ENCODE results near the gene SEMA6A. TPM values are rescaled to one million over a fixed set of nuclear protein-coding genes. Genes with fewer than 3 reads are reported as not detected.
A peak's percentile ranks its signal among the peaks of the same experiment; 100 is the strongest.

SEMA6A gene
- total and polyA plus RNA-seq, 2 experiments from 2014 or later = 233 to 400 TPM

DNA sequence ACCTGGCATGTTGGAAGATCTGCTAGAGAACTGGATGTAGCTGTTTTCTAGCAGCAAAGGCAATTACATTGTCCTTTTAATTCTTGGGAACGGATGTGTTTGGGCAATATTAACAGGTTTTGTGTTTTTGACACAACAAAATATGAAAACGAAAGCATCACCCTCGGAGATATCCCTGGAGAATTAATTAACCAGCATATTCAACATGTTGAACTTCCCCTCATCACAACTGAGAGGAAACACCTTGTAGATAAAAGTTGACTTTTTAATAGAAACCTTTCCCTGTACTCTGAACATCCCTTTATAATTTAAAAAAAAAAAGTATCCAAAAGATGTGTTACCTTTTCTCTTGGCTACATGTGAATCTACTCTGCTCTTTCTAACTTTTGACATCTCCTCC lies 13.0 kb downstream of the SEMA6A start:
- H3K4me3 ChIP-seq = peak overlapping the region; percentile 38; the same call in 1 of the 2 replicates

More for the DNA sequence above, 13.0 kb downstream of the SEMA6A start:
- Mint-ChIP-seq H3K4me1 (peaks cover 86% of the 10 kb centered on the region), H3K27me3 (ENCODE audit: insufficient read depth, low read depth, poor library complexity) (peaks cover 7% of the 10 kb centered on the region), H3K36me3 (ENCODE audit: low read depth) (peaks cover 8% of the 10 kb centered on the region), H3K27ac (no peak overlapping the region), H3K9me3 (no peaks in the 10 kb centered on the region), H3K4me3 (peak overlapping the region; percentile 26; the same call in 1 of the 3 replicates)
- Histone ChIP-seq H3K79me2 (replicated peaks; ENCODE audit: insufficient read depth) (peaks cover 99% of the 10 kb centered on the region), H3K36me3 (ENCODE audit: insufficient read depth) (no peaks in the 10 kb centered on the region; the same call in 1 of the 2 replicates), H2AFZ (no peak overlapping the region), H3F3A (replicated peaks; ENCODE audit: low read depth) (peaks cover 3% of the 10 kb centered on the region; the same call in 1 of the 2 replicates), H3K4me1 (ENCODE audit: insufficient read depth) (peaks cover 91% of the 10 kb centered on the region), H3K4me2 (peak overlapping the region; percentile 90), H3K9me2 (ENCODE audit: insufficient read depth) (no peaks in the 10 kb centered on the region), H3K27ac (ENCODE audit: low read depth) (no peak overlapping the region), H4K20me1 (replicated peaks; ENCODE audit: insufficient read depth) (peaks cover 66% of the 10 kb centered on the region), H3K27me3 (ENCODE audit: insufficient read depth) (no peaks in the 10 kb centered on the region)
- TF ChIP-seq, protein P1, sequence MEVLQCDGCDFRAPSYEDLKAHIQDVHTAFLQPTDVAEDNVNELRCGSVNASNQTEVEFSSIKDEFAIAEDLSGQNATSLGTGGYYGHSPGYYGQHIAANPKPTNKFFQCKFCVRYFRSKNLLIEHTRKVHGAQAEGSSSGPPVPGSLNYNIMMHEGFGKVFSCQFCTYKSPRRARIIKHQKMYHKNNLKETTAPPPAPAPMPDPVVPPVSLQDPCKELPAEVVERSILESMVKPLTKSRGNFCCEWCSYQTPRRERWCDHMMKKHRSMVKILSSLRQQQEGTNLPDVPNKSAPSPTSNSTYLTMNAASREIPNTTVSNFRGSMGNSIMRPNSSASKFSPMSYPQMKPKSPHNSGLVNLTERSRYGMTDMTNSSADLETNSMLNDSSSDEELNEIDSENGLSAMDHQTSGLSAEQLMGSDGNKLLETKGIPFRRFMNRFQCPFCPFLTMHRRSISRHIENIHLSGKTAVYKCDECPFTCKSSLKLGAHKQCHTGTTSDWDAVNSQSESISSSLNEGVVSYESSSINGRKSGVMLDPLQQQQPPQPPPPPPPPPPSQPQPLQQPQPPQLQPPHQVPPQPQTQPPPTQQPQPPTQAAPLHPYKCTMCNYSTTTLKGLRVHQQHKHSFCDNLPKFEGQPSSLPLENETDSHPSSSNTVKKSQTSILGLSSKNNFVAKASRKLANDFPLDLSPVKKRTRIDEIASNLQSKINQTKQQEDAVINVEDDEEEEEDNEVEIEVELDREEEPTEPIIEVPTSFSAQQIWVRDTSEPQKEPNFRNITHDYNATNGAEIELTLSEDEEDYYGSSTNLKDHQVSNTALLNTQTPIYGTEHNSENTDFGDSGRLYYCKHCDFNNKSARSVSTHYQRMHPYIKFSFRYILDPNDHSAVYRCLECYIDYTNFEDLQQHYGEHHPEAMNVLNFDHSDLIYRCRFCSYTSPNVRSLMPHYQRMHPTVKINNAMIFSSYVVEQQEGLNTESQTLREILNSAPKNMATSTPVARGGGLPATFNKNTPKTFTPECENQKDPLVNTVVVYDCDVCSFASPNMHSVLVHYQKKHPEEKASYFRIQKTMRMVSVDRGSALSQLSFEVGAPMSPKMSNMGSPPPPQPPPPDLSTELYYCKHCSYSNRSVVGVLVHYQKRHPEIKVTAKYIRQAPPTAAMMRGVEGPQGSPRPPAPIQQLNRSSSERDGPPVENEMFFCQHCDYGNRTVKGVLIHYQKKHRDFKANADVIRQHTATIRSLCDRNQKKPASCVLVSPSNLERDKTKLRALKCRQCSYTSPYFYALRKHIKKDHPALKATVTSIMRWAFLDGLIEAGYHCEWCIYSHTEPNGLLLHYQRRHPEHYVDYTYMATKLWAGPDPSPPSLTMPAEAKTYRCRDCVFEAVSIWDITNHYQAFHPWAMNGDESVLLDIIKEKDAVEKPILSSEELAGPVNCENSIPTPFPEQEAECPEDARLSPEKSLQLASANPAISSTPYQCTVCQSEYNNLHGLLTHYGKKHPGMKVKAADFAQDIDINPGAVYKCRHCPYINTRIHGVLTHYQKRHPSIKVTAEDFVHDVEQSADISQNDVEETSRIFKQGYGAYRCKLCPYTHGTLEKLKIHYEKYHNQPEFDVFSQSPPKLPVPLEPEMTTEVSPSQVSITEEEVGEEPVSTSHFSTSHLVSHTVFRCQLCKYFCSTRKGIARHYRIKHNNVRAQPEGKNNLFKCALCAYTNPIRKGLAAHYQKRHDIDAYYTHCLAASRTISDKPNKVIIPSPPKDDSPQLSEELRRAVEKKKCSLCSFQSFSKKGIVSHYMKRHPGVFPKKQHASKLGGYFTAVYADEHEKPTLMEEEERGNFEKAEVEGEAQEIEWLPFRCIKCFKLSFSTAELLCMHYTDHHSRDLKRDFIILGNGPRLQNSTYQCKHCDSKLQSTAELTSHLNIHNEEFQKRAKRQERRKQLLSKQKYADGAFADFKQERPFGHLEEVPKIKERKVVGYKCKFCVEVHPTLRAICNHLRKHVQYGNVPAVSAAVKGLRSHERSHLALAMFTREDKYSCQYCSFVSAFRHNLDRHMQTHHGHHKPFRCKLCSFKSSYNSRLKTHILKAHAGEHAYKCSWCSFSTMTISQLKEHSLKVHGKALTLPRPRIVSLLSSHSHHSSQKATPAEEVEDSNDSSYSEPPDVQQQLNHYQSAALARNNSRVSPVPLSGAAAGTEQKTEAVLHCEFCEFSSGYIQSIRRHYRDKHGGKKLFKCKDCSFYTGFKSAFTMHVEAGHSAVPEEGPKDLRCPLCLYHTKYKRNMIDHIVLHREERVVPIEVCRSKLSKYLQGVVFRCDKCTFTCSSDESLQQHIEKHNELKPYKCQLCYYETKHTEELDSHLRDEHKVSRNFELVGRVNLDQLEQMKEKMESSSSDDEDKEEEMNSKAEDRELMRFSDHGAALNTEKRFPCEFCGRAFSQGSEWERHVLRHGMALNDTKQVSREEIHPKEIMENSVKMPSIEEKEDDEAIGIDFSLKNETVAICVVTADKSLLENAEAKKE (CRISPR knock-in tag; IDR thresholded peaks at IDR 0.05) = no peak
- no peak for TF ChIP-seq JUNB (IDR thresholded peaks at IDR 0.05; ENCODE audit: unreplicated experiment)
- TF ChIP-seq ZNF331 (CRISPR knock-in tag; IDR thresholded peaks at IDR 0.05; ENCODE audit: low read depth) = no peak
- no peak for TF ChIP-seq ZNF114 (CRISPR knock-in tag; IDR thresholded peaks at IDR 0.05)
- no peak for TF ChIP-seq STAT1 (IDR thresholded peaks at IDR 0.05; ENCODE audit: unreplicated experiment)
- TF ChIP-seq EZH2 (IDR thresholded peaks at IDR 0.05; ENCODE audit: low read depth, unreplicated experiment) = no peak
- TF ChIP-seq CTCF (conservative IDR thresholded peaks at IDR 0.05; ENCODE audit: low read depth in 2 of 2) = no peak
- no peak for TF ChIP-seq EZH2phosphoT487 (IDR thresholded peaks at IDR 0.05; ENCODE audit: unreplicated experiment)
- no peak for DNase-seq (ENCODE audit: low spot score)
- ATAC-seq = no peak

Data from GM23338 (cell line).